HG03095 (cell line): Measurements from ENCODE around the gene ZNF784.

Experiments used
- ATAC-seq: cut with Tn5 transposase; IDR thresholded peaks from one replicate; pipeline ENCODE4 v1.9.1; 2021; ENCODE audit warnings: moderate library complexity; ENCODE audit not compliant: unreplicated experiment

The ZNF784 gene

DNA sequence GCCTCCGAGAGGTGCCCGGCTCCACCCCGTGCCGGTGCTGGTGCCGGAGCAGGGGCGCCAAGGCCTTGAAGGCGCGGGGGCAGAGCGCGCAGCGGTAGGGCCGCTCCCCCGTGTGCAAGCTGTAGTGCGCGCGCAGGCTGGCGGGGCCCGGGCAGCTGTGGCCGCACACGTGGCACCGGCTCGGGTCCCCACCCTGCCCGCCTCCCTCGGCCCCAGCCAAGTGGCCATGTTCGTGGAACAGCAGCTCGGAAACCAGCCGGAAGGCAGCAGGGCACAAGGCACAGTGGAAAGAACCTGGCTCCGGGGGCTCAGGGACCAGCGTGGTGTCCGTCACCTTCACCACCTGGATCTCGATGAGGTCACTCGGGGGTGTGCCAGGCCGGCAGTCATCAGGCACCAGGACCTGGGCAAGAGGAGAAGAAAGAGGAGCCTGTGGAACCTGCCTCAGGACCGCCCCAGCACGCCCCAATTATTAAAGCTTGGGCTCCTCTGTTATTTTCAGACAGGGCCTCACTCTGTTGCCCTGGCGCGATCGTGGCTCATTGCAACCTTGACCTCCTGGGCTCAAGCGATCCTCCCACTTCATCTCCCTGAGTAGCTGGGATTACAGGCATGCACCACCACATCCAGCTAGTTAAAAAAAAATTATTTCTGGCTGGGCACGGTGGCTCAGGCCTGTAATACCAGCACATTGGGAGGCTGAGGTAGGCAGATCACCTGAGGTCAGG lies 2.0 kb downstream of the ZNF784 start:
- ATAC-seq = no peak

GRCh38 chr19:55621673-55622231 lies 2.6 kb downstream of the ZNF784 start:
- no peak for ATAC-seq

DNA sequence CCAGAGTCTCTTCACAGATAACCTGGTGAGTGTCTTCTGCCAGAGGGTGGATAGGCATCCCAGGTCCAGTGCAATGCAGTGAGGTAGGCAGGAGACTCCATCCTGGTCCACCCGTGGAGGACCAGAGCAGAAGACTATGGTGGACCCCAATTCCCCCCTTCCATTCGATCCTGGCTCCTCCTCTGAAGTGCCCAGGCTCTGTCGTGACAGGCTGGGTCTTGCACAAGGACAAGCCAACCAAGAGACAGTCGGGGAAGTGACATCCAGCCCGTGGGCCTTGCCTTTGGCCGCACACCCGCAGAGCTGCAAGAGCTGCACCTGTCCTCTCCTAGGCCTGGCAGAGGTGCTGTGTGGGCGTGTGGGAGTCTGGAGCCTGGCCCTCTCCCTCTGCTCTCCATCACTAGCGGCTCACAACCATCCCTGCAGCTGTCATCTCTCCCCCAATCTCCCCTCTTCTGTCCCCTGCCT lies 3.1 kb downstream of the ZNF784 start:
- no peak for ATAC-seq

- ATAC-seq = no peak
Measured at GRCh38 chr19:55620410-55621204, 3.8 kb downstream of the ZNF784 start.

DNA sequence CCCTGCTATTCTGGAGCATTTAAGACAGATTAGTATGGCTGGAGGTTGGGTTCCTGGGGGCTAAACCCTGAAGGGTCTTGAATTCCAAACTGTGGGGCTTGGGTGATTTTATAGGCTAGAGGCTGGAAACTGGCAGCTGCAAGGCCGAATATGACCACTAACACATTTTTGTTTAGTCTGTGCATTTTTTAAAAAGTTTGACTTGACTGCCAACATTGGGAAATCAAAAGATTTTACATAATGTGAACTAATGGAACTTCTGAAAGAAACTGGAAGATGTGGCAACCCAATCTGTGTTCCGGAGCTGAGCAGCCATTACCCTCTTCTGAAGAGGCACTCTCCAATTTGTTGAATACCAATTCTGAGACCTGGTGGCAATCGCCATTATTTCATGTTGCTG lies 5.1 kb downstream of the ZNF784 start:
- ATAC-seq = no peak

- ATAC-seq = no peak
Measured at GRCh38 chr19:55618426-55618825, 5.9 kb downstream of the ZNF784 start.

- no peak for ATAC-seq
Measured at GRCh38 chr19:55617426-55617825, 6.9 kb downstream of the ZNF784 start.

GRCh38 chr19:55616395-55616875 lies 7.9 kb downstream of the ZNF784 start:
- no peak for ATAC-seq

- no peak for ATAC-seq
Measured at GRCh38 chr19:55615543-55616394, 8.6 kb downstream of the ZNF784 start.

DNA sequence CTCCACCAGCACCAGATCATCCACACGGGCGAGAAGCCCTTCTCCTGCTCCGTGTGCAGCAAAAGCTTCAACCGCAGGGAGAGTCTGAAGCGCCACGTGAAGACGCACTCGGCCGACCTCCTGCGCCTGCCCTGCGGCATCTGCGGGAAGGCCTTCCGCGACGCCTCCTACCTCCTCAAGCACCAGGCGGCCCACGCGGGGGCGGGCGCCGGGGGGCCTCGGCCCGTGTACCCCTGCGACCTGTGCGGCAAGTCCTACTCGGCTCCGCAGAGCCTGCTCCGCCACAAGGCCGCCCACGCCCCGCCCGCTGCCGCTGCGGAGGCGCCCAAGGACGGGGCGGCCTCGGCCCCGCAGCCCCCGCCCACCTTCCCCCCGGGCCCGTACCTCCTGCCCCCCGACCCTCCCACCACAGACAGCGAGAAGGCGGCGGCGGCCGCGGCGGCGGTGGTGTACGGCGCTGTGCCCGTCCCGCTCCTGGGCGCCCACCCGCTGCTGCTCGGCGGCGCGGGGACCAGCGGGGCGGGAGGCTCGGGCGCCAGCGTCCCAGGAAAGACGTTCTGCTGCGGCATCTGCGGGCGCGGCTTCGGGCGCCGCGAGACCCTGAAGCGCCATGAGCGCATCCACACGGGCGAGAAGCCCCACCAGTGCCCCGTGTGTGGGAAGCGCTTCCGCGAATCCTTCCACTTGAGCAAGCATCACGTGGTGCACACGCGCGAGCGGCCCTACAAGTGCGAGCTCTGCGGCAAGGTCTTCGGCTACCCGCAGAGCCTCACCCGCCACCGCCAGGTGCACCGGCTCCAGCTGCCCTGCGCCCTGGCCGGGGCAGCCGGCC lies 9.4 kb downstream of the ZNF784 start:
- no peak for ATAC-seq

DNA sequence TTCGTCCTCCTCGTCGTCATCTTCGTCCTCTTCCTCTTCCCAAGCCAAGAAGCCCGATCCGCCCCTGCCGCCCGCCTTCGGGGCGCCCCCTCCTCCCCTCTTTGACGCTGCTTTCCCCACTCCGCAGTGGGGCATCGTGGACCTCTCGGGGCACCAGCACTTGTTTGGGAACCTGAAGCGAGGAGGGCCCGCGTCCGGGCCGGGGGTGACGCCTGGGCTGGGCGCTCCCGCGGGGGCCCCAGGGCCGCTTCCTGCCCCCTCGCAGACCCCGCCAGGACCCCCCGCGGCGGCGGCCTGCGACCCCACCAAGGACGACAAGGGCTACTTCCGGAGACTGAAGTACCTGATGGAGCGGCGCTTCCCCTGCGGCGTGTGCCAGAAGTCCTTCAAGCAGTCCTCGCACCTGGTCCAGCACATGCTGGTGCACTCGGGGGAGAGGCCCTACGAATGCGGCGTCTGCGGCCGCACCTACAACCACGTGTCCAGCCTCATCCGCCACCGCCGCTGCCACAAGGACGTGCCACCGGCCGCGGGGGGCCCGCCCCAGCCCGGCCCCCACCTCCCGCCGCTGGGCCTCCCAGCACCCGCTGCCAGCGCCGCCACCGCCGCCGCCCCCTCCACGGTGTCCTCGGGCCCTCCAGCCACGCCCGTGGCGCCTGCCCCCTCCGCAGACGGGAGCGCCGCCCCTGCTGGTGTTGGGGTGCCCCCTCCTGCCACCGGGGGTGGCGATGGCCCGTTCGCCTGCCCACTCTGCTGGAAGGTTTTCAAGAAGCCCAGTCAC lies 10.2 kb downstream of the ZNF784 start:
- no peak for ATAC-seq

- ATAC-seq = no peak
Measured at GRCh38 chr19:55613396-55613795, 11.0 kb downstream of the ZNF784 start.

DNA sequence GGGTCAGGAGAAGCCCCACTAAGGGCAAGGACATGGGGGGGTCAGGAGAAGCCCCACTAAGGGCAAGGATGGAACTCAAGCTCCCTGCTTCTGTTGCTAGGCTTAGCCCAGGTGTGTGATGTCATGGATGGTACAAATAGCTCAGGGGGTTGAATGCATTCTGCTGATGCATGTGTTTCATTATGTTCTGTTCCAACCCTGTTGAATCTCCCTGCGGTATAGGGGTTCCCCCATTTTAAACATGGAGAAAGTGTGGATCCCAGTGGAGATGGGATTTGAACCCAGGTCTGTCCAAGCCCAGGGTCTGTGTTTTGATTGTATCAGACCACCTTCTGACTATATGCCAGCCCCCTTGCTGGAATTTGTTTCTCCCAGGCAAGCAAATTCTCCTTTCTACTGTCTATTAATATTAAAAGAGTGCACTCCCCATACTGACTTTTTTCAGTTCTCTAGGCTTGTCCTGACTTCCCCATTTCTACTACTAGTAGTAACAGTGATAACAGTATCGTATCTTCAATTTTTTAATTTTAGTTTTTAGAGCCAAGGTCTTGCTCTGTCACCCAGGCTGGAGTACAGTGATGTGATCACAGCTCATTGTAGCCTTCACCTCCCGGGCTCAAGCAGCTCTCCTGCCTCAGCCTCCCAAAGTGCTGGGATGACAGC lies 12.3 kb downstream of the ZNF784 start:
- ATAC-seq = no peak

DNA sequence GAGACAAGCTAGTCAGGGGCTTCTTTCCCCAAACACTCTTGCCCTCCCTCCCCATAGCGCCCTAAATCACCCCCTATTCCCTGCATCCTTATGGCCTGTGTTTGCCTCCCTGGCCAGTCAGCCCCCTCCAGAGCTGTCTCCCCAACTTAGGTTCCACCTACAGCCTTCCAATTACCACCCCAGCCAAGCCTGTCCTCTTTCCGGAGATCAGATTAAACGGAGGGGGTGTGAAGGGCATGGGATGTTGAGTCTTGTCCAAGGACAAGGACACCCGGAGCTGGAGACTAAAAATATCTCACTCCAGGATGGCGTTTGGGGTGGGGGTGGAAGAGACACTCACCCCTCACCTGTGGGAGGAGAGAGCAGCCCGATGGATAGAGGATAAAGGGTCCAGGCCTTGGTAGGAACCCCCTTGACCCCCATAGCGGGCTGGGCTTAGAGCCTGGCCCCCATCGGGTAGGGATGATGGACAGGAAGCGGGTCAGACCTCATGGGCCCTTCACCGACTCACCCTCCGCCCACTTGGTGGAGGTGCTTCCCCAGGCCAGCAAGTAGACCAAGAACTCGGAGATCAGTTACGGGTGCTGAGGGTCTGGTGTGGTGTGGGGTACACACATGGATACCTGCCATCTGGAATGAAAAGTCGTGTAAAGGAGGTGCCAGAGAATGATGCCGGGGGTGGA lies 12.9 kb downstream of the ZNF784 start:
- no peak for ATAC-seq

DNA sequence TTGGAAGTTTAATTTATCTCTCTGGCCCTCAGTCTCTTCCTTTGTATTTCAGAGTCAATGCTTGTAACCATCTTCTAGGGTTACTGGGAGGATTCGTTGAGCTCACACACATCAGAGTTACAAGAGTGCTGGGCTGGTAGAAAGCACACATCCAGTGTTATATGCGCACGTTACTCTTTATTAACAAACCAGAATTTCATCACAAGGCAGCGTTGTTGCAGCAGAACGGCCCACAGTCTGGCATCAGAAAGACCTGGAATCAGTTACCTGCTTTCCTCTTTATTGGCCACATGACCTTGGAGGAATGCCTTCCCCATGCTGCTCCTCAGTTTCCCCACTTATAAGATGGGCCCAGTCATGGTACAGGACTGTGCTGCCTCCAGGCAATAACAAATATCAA lies 15.0 kb downstream of the ZNF784 start:
- no peak for ATAC-seq

GRCh38 chr19:55606817-55607216 lies 17.5 kb downstream of the ZNF784 start:
- ATAC-seq = no peak

DNA sequence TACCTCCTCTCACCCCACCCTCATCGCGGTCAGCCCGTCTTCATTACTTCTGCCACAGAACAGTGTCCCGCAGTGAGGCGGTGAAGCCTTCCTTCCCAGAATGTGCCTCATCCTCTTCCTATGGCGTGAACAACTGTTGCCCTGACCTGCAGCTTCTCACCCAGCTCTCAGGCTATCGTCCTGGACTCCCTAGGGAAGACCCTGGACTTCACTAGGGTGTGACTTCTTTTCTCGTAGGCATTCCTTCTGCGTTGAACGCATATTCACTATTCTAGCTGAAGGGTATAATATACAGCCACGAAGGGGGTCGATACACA lies 17.9 kb downstream of the ZNF784 start:
- no peak for ATAC-seq
